ENCODE results near the gene APOO.

The APOO gene

DNA sequence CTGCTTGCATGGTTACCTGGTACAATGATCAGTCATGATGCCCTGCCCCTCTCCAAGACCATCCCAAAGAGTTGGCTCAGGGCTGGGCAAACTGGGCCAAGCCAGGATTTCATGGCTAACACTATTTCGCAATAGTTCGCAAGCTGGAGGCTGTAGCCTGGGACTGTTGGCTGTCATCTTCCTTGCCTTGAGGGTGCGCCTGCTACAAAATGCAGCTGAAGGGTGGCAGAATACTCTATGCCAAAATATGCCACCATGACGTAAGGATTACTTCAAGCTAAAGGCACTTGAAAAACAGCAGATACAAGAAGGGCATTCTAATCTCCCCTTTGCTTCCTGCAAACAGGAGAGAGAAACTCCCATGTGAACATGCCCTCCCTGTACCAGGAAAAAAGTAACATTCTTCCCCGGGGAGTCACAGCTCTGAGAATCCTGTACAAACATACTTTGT lies 103.8 kb downstream of the APOO start:
- H3K9ac ChIP-seq (ENCODE audit: low read length) = no peak overlapping the region
- no peak overlapping the region for H3K4me3 ChIP-seq (ENCODE audit: low read length)
- no peaks in the 10 kb centered on the region for H3K27me3 ChIP-seq (ENCODE audit: control insufficient read depth, insufficient read depth, low read length)
- H3K4me1 ChIP-seq (ENCODE audit: control insufficient read depth, insufficient read depth, low read length) = no peaks in the 10 kb centered on the region
- H3K27ac ChIP-seq (ENCODE audit: low read depth, low read length) = peak overlapping the region; percentile 14
- no peaks in the 10 kb centered on the region for H3K36me3 ChIP-seq (ENCODE audit: control insufficient read depth, insufficient read depth, low read length)

DNA sequence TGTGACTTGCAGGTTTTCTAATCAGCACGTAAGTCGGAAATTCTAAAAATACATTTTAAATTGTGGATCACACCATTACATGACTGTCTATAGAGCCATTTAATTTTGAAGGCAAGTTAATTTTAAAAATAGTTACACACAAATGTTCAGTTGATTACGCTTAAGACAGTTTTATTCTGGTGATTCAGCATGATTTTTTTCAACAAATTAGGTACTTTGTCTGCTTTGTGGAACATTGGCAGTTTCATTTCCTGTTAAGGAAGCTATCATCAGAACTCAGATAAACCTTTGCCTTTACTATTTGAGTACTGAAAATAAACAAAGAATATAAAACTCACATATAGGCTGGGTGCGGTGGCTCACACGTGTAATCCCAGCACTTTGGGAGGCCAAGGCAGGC lies 105.3 kb downstream of the APOO start:
- Histone ChIP-seq H3K4me3 (ENCODE audit: low read length) (no peak overlapping the region), H3K36me3 (ENCODE audit: control insufficient read depth, insufficient read depth, low read length) (no peaks in the 10 kb centered on the region), H3K9ac (ENCODE audit: low read length) (no peak overlapping the region), H3K27ac (ENCODE audit: low read depth, low read length) (no peak overlapping the region), H3K4me1 (ENCODE audit: control insufficient read depth, insufficient read depth, low read length) (no peaks in the 10 kb centered on the region), H3K27me3 (ENCODE audit: control insufficient read depth, insufficient read depth, low read length) (no peaks in the 10 kb centered on the region)

- Histone ChIP-seq H3K9ac (ENCODE audit: low read length) (no peak overlapping the region), H3K4me1 (ENCODE audit: control insufficient read depth, insufficient read depth, low read length) (no peaks in the 10 kb centered on the region), H3K27ac (ENCODE audit: low read depth, low read length) (no peak overlapping the region)
Measured at GRCh38 chrX:23799469-23800065, 108.2 kb downstream of the APOO start.

GRCh38 chrX:23797371-23798128 lies 110.2 kb downstream of the APOO start:
- Histone ChIP-seq H3K27me3 (ENCODE audit: control insufficient read depth, insufficient read depth, low read length) (no peaks in the 10 kb centered on the region), H3K4me1 (ENCODE audit: control insufficient read depth, insufficient read depth, low read length) (no peaks in the 10 kb centered on the region), H3K4me3 (ENCODE audit: low read length) (no peak overlapping the region), H3K27ac (ENCODE audit: low read depth, low read length) (no peak overlapping the region), H3K9ac (ENCODE audit: low read length) (no peak overlapping the region), H3K36me3 (ENCODE audit: control insufficient read depth, insufficient read depth, low read length) (no peaks in the 10 kb centered on the region)

More at GRCh38 chrX:23799469-23800065, 108.2 kb downstream of the APOO start:
- H3K36me3 ChIP-seq (ENCODE audit: control insufficient read depth, insufficient read depth, low read length) = no peaks in the 10 kb centered on the region
- no peak overlapping the region for H3K4me3 ChIP-seq (ENCODE audit: low read length)
- no peaks in the 10 kb centered on the region for H3K27me3 ChIP-seq (ENCODE audit: control insufficient read depth, insufficient read depth, low read length)

DNA sequence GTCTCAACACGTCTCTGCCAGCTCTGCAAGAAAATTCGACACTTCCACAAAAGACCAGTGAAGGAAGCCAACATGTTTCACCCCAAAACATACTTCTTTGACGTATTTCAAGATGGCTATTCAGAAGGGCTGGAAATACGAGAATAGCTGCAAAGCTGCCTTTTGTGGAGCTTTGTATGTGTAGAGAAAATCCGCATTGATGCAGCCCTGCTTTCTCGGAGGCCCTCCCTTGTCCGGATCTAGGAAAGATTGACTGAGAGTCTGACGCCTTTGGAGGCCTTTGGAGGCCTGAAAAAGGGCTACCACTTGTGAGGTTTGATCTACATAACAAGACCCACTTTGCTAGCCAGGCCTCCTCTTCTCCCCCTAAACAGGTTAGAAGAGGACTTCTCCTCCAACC lies 112.5 kb downstream of the APOO start:
- no peak overlapping the region for H3K27ac ChIP-seq (ENCODE audit: low read depth, low read length)
- no peak overlapping the region for H3K9ac ChIP-seq (ENCODE audit: low read length)
- H3K36me3 ChIP-seq (ENCODE audit: control insufficient read depth, insufficient read depth, low read length) = no peaks in the 10 kb centered on the region
- no peaks in the 10 kb centered on the region for H3K27me3 ChIP-seq (ENCODE audit: control insufficient read depth, insufficient read depth, low read length)
- H3K4me3 ChIP-seq (ENCODE audit: low read length) = no peak overlapping the region
- no peaks in the 10 kb centered on the region for H3K4me1 ChIP-seq (ENCODE audit: control insufficient read depth, insufficient read depth, low read length)

- H3K4me3 ChIP-seq (ENCODE audit: low read length) = no peak overlapping the region
- no peaks in the 10 kb centered on the region for H3K36me3 ChIP-seq (ENCODE audit: control insufficient read depth, insufficient read depth, low read length)
- H3K4me1 ChIP-seq (ENCODE audit: control insufficient read depth, insufficient read depth, low read length) = no peaks in the 10 kb centered on the region
- H3K27me3 ChIP-seq (ENCODE audit: control insufficient read depth, insufficient read depth, low read length) = no peaks in the 10 kb centered on the region
- no peak overlapping the region for H3K9ac ChIP-seq (ENCODE audit: low read length)
- H3K27ac ChIP-seq (ENCODE audit: low read depth, low read length) = no peak overlapping the region
Measured at GRCh38 chrX:23792861-23793553, 114.7 kb downstream of the APOO start.

- no peak overlapping the region for H3K9ac ChIP-seq (ENCODE audit: low read length)
- no peak overlapping the region for H3K27ac ChIP-seq (ENCODE audit: low read depth, low read length)
- no peak overlapping the region for H3K4me3 ChIP-seq (ENCODE audit: low read length)
- H3K27me3 ChIP-seq (ENCODE audit: control insufficient read depth, insufficient read depth, low read length) = no peaks in the 10 kb centered on the region
- H3K4me1 ChIP-seq (ENCODE audit: control insufficient read depth, insufficient read depth, low read length) = no peaks in the 10 kb centered on the region
- peaks cover 3% of the 10 kb centered on the region for H3K36me3 ChIP-seq (ENCODE audit: control insufficient read depth, insufficient read depth, low read length)
Measured at GRCh38 chrX:23790155-23790497, 117.6 kb downstream of the APOO start.

GRCh38 chrX:23789386-23790154 lies 118.2 kb downstream of the APOO start:
- Histone ChIP-seq H3K9ac (ENCODE audit: low read length) (no peak overlapping the region), H3K27ac (ENCODE audit: low read depth, low read length) (no peak overlapping the region), H3K4me1 (ENCODE audit: control insufficient read depth, insufficient read depth, low read length) (no peaks in the 10 kb centered on the region), H3K36me3 (ENCODE audit: control insufficient read depth, insufficient read depth, low read length) (peaks cover 3% of the 10 kb centered on the region), H3K27me3 (ENCODE audit: control insufficient read depth, insufficient read depth, low read length) (no peaks in the 10 kb centered on the region), H3K4me3 (ENCODE audit: low read length) (no peak overlapping the region)

DNA sequence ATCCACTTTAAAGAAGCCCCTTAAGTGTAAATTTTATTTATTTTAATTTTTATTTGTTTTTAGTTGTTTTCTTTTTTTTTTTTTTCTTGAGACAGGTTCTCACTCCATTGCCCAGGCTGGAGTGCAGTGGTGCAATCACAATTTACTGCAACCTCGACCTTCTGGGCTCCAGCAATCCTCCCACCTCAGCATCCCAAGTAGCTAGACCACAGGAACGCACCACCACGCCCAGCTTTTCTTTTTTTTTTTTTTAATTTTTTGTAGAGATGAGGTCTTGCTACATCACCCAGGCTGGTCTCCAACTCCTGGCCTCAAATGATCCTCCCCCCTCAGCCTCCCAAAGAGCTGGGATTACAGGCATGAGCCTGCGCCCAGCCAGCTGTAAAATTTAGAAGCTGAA lies 118.8 kb downstream of the APOO start:
- H3K4me3 ChIP-seq (ENCODE audit: low read length) = no peak overlapping the region
- no peaks in the 10 kb centered on the region for H3K4me1 ChIP-seq (ENCODE audit: control insufficient read depth, insufficient read depth, low read length)
- H3K27me3 ChIP-seq (ENCODE audit: control insufficient read depth, insufficient read depth, low read length) = no peaks in the 10 kb centered on the region
- H3K36me3 ChIP-seq (ENCODE audit: control insufficient read depth, insufficient read depth, low read length) = peaks cover 3% of the 10 kb centered on the region
- no peak overlapping the region for H3K9ac ChIP-seq (ENCODE audit: low read length)
- no peak overlapping the region for H3K27ac ChIP-seq (ENCODE audit: low read depth, low read length)

- no peak overlapping the region for H3K9ac ChIP-seq (ENCODE audit: low read length)
- peaks cover 3% of the 10 kb centered on the region for H3K36me3 ChIP-seq (ENCODE audit: control insufficient read depth, insufficient read depth, low read length)
- no peak overlapping the region for H3K27ac ChIP-seq (ENCODE audit: low read depth, low read length)
- H3K4me3 ChIP-seq (ENCODE audit: low read length) = no peak overlapping the region
- H3K4me1 ChIP-seq (ENCODE audit: control insufficient read depth, insufficient read depth, low read length) = no peaks in the 10 kb centered on the region
- no peaks in the 10 kb centered on the region for H3K27me3 ChIP-seq (ENCODE audit: control insufficient read depth, insufficient read depth, low read length)
Measured at GRCh38 chrX:23788521-23788920, 119.2 kb downstream of the APOO start.

GRCh38 chrX:23787745-23788118 lies 120.0 kb downstream of the APOO start:
- no peaks in the 10 kb centered on the region for H3K27me3 ChIP-seq (ENCODE audit: control insufficient read depth, insufficient read depth, low read length)
- H3K4me1 ChIP-seq (ENCODE audit: control insufficient read depth, insufficient read depth, low read length) = no peaks in the 10 kb centered on the region
- no peak overlapping the region for H3K27ac ChIP-seq (ENCODE audit: low read depth, low read length)
- no peak overlapping the region for H3K9ac ChIP-seq (ENCODE audit: low read length)
- peaks cover 3% of the 10 kb centered on the region for H3K36me3 ChIP-seq (ENCODE audit: control insufficient read depth, insufficient read depth, low read length)
- H3K4me3 ChIP-seq (ENCODE audit: low read length) = no peak overlapping the region

DNA sequence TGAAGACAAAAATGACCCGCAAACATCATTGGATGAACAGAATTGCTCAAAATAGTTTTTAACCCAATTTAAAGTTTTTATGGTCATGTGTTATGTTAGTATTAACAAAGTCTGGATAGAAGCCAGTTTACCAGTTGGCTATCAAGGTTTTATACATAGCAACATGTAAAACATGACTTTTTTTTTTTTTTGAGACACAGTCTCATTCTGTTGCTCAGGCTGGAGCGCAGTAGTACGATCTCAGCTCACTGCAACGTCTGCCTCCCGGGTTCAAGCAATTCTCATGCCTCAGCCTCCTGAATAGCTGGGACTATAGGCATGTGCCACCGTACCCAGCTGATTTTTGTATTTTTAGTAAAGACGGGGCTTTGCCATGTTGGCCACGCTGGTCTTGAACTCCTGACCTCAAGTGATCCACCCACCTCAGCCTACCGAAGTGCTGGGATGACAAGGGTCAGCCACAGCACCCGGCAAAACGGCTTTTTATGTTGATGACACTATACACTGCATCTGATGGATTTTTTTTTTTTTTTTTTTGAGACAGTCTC lies 121.4 kb downstream of the APOO start:
- Histone ChIP-seq H3K4me1 (ENCODE audit: control insufficient read depth, insufficient read depth, low read length) (no peaks in the 10 kb centered on the region), H3K27me3 (ENCODE audit: control insufficient read depth, insufficient read depth, low read length) (no peaks in the 10 kb centered on the region), H3K27ac (ENCODE audit: low read depth, low read length) (no peak overlapping the region), H3K9ac (ENCODE audit: low read length) (no peak overlapping the region), H3K36me3 (ENCODE audit: control insufficient read depth, insufficient read depth, low read length) (peaks cover 3% of the 10 kb centered on the region), H3K4me3 (ENCODE audit: low read length) (no peak overlapping the region)
